ENCODE results near the gene LDLRAP1.

DNA sequence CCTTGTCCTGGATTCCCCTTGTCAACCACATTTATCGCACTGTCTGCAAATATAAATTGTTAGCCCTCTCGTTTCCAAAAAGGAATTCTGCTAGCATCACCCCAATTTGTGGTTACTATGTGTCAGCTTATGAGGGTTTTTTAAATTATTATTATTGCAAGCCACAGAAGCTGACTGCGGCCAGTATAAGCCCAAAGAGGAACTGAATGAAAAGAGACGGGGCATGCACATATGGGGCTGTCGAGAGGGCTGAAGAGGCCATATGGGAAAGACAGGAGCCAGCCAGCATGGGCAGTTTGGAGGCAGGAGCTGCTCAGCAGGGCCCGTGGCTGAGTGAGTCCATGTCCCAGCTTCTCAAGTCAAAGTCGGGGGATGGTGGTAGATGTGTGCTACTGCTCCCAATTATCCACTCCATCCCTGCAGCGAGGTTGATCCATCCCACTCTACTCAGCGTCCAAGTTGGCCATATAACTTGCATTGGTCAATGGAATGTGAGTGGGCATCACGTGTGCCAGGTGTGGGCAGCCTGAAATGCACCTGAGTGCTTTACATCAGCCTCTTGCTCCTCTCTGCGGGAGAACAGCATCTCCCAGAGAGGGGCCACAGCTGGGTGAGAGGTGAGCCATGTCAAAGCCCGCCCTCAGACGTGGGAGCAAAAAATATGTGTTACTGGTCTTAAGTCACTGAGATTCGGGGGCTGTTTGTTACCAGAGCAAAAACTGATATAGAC is 37.6 kb upstream of the LDLRAP1 start:
- TF ChIP-seq GATA3 (IDR thresholded peaks at IDR 0.05; ENCODE audit: low read depth, low read length) (no peak), GATA2 (IDR thresholded peaks at IDR 0.05; ENCODE audit: low read depth, low read length) (no peak)
